ENCODE results near the gene FOXI2. TPM values are rescaled to one million over a fixed set of nuclear protein-coding genes. Genes with fewer than 3 reads are reported as not detected.

FOXI2 gene
- total RNA-seq, 2 donors from 2014 or later = 0.14 TPM

Other genes starting within 250 kb of the FOXI2 start
- gene NPS, start 187.9 kb upstream of the FOXI2 start, total RNA-seq = not detected
- gene CLRN3, start 155.8 kb downstream of the FOXI2 start, total RNA-seq = not detected
- 10 to 100 TPM; 22.1 to 37.9 TPM for gene PTPRE, start 169.9 kb downstream of the FOXI2 start, total RNA-seq

Data from posterior vena cava (tissue), 2 donors.